ENCODE results near the gene KCNAB2. TPM values are rescaled to one million over a fixed set of nuclear protein-coding genes. Genes with fewer than 3 reads are reported as not detected.

The KCNAB2 gene
- total RNA-seq, 2 donors from 2014 or later = 214 to 334 TPM

DNA sequence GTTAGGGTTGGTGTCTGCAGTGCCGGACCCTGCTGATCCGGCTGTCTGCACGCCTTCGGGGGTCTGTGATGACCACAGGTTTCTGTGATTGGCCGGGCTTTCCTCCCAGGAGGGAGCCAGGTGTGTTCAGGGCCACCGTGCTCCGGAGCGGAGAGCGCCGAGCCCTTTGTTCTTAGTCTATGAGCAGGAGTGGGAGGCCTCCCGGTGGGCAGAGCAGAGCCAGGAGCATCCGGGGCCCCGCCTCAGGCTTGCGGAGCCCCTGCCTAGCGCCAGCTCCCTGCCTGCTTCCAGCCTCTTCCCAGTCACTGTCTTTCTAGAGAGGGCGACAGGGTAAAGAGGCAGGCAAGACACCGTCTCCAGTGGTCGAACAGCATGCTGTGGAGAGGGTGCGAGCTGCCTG lies 31.8 kb downstream of the KCNAB2 start:
- H3K27ac Mint-ChIP-seq = no peak overlapping the region
- ATAC-seq (peak in 1 of 2 donors; percentile 3), DNase-seq (ENCODE audit: low spot score in 2 of 2) (no peak)
- H3K36me3 Mint-ChIP-seq = peaks cover 4 to 7% of the 10 kb centered on the region in 2 donors
- no peaks in the 10 kb centered on the region for H3K9me3 Mint-ChIP-seq

DNA sequence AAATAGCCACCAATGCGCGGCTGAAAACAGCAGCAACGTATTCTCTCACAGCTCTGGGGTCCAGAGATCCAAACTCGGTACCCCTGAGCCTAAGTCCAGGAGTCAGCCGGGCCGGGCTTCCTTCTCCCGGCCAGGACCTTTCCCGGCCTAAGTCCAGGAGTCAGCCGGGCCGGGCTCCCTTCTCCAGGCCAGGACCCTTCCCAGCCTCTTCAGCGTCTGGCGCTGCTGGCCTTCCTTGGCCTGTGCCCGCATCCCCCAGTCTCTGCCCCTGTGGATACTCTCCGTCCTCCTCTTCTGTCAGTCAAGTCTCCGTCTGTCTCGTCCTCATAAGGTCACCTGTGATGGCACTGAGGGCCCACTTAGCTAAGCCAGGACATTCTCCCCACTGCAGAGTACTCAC lies 32.2 kb downstream of the KCNAB2 start:
- H3K27ac Mint-ChIP-seq = no peak overlapping the region
- no peaks in the 10 kb centered on the region for H3K9me3 Mint-ChIP-seq
- peaks cover 4 to 7% of the 10 kb centered on the region in 2 donors for H3K36me3 Mint-ChIP-seq
- DNase-seq (ENCODE audit: low spot score in 2 of 2) = no peak
- no peak for ATAC-seq

- Mint-ChIP-seq H3K36me3 (peaks cover 4 to 7% of the 10 kb centered on the region in 2 donors), H3K27ac (no peak overlapping the region), H3K9me3 (no peaks in the 10 kb centered on the region)
- DNase-seq (ENCODE audit: low spot score in 2 of 2) (no peak), ATAC-seq (no peak)
Measured at GRCh38 chr1:6080469-6080868, 34.8 kb downstream of the KCNAB2 start.

- DNase-seq (ENCODE audit: low spot score in 2 of 2) (no peak), ATAC-seq (no peak)
- H3K36me3 Mint-ChIP-seq = peaks cover 0 to 7% of the 10 kb centered on the region in 2 donors
- H3K27ac Mint-ChIP-seq = no peak overlapping the region
- H3K9me3 Mint-ChIP-seq = no peaks in the 10 kb centered on the region
Measured at GRCh38 chr1:6081901-6082300, 36.2 kb downstream of the KCNAB2 start.

GRCh38 chr1:6082430-6082971 lies 36.8 kb downstream of the KCNAB2 start:
- no peak overlapping the region for H3K27ac Mint-ChIP-seq
- no peak for DNase-seq (ENCODE audit: low spot score in 2 of 2)
- H3K36me3 Mint-ChIP-seq = peaks cover 0 to 7% of the 10 kb centered on the region in 2 donors
- no peaks in the 10 kb centered on the region for H3K9me3 Mint-ChIP-seq
- ATAC-seq = no peak

GRCh38 chr1:6083385-6083784 lies 37.7 kb downstream of the KCNAB2 start:
- ATAC-seq (no peak), DNase-seq (ENCODE audit: low spot score in 2 of 2) (no peak)
- Mint-ChIP-seq H3K36me3 (peaks cover 0 to 7% of the 10 kb centered on the region in 2 donors), H3K9me3 (no peaks in the 10 kb centered on the region), H3K27ac (no peak overlapping the region)

GRCh38 chr1:6083801-6084446 lies 38.2 kb downstream of the KCNAB2 start:
- ATAC-seq (no peak), DNase-seq (ENCODE audit: low spot score in 2 of 2) (no peak)
- H3K36me3 Mint-ChIP-seq = peaks cover 0 to 7% of the 10 kb centered on the region in 2 donors
- no peak overlapping the region for H3K27ac Mint-ChIP-seq
- H3K9me3 Mint-ChIP-seq = no peaks in the 10 kb centered on the region

- H3K27ac Mint-ChIP-seq = no peak overlapping the region
- DNase-seq (ENCODE audit: low spot score in 2 of 2) (no peak), ATAC-seq (no peak)
- peaks cover 0 to 7% of the 10 kb centered on the region in 2 donors for H3K36me3 Mint-ChIP-seq
- no peaks in the 10 kb centered on the region for H3K9me3 Mint-ChIP-seq
Measured at GRCh38 chr1:6084781-6085495, 39.2 kb downstream of the KCNAB2 start.

DNA sequence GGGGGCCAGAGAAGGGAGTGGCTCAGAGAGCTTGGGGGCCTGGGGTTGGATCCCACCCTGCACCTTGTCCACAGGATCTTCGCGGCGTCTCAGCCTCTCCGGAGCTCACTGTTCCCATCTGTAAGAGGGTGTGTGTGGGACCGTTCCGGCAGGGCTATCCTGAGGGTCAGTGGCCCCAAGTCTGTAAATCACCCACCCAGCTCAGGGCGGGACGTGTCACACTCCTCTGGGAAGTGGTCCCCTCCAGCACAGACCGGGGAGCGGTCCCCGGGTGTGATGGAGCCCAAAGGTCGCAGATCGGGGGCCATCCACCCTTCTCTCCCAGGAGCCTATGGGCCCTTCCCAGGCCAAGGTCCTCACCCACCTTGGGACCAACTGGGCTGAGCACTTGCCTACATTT lies 40.0 kb downstream of the KCNAB2 start:
- Mint-ChIP-seq H3K9me3 (no peaks in the 10 kb centered on the region), H3K27ac (peak overlapping the region in 1 of 2 donors; percentile 79), H3K36me3 (peaks cover 0 to 7% of the 10 kb centered on the region in 2 donors)
- DNase-seq (ENCODE audit: low spot score in 2 of 2) (no peak), ATAC-seq (no peak)

DNA sequence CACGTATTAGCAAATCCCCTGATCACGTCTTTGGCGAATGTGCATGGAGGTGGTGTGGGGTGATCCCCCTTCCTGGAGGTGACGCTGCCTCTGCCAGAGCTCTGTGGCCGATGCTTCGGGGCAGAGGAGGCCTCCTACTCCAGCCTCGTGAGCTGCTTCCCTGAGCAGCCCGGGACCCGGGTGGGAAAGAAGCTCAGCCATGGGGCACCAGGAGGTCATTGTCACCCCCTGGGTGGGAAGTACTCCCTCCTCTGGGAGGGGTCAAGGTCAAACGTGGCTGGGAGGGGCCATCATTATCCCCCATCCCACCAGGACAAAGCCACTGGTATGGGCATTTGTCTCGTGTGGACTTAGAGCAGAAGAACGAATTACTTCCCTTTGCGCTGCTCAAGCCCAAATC lies 40.7 kb downstream of the KCNAB2 start:
- H3K36me3 Mint-ChIP-seq = peaks cover 0 to 7% of the 10 kb centered on the region in 2 donors
- no peaks in the 10 kb centered on the region for H3K9me3 Mint-ChIP-seq
- ATAC-seq (no peak), DNase-seq (ENCODE audit: low spot score in 2 of 2) (no peak)
- H3K27ac Mint-ChIP-seq = peak overlapping the region; percentile 60 to 79

DNA sequence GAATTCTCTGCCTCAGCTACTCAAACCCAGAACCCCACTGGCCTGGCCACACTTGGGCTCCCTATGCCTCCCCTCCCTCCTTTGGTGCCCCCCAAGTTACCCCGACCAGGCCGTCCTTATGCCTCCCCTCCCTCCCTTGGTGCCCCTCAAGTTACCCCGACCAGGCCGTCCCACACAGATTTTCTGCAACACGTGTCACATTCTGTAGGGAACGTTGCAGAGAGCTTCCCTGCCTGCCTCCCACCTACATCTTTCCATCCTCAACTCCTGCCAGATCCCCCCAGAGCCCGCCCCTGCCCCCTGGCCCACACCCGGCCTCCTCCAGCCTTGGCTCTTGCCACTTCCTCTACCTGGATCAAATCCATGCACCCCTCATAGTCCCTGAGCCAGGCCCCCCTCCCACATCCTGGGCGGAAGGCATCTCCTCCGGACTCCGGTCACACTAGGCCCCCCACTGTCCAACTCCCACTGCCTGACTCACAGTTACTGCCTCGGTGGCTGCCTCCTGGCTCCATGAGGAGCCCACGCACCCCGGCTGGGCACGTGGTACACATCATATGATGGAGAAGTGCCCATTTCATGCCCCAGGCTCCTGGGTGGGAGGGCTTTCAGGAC lies 41.2 kb downstream of the KCNAB2 start:
- Mint-ChIP-seq H3K9me3 (no peaks in the 10 kb centered on the region), H3K36me3 (peaks cover 0 to 3% of the 10 kb centered on the region in 2 donors), H3K27ac (peak overlapping the region; percentile 55 to 60)
- peak in 1 of 2 donors; percentile 20 for ATAC-seq
- DNase-seq (ENCODE audit: low spot score in 2 of 2) = no peak

- no peaks in the 10 kb centered on the region for H3K9me3 Mint-ChIP-seq
- ATAC-seq (no peak), DNase-seq (ENCODE audit: low spot score in 2 of 2) (no peak)
- H3K27ac Mint-ChIP-seq = peak overlapping the region; percentile 55 to 60
- no peaks in the 10 kb centered on the region for H3K36me3 Mint-ChIP-seq
Measured at GRCh38 chr1:6087377-6087772, 41.7 kb downstream of the KCNAB2 start.

- H3K27ac Mint-ChIP-seq = peak overlapping the region in 1 of 2 donors; percentile 65
- no peaks in the 10 kb centered on the region for H3K36me3 Mint-ChIP-seq
- ATAC-seq (no peak), DNase-seq (ENCODE audit: low spot score in 2 of 2) (no peak)
- H3K9me3 Mint-ChIP-seq = no peaks in the 10 kb centered on the region
Measured at GRCh38 chr1:6087958-6088357, 42.3 kb downstream of the KCNAB2 start.

DNA sequence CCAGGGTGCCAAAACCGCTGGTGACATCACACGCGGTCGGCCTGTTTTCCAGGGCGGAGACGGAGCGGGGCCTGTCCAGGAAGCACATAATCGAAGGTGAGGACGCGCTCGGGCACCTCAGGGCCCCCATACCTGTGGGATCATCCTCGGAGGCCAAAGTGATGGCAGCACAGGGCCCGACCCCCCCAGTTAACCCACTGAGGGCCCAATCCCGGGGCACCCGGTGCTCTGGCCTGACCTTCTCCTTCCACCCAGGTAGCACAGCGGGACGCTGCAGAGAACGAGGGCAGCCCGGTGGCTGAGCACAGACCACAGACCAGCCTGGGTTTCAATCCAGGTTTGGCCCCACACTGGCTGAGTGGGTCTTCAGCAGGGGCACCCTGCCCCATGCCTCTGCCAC lies 43.3 kb downstream of the KCNAB2 start:
- Mint-ChIP-seq H3K9me3 (no peaks in the 10 kb centered on the region), H3K27ac (no peak overlapping the region), H3K36me3 (no peaks in the 10 kb centered on the region)
- no peak for DNase-seq (ENCODE audit: low spot score in 2 of 2)
- ATAC-seq = peak in 1 of 2 donors; percentile 5

GRCh38 chr1:6090288-6090687 lies 44.6 kb downstream of the KCNAB2 start:
- ATAC-seq (no peak), DNase-seq (ENCODE audit: low spot score in 2 of 2) (no peak)
- H3K27ac Mint-ChIP-seq = no peak overlapping the region
- no peaks in the 10 kb centered on the region for H3K9me3 Mint-ChIP-seq
- H3K36me3 Mint-ChIP-seq = no peaks in the 10 kb centered on the region

GRCh38 chr1:6090996-6091822 lies 45.5 kb downstream of the KCNAB2 start:
- H3K27ac Mint-ChIP-seq = peak overlapping the region in 1 of 2 donors; percentile 44
- no peaks in the 10 kb centered on the region for H3K9me3 Mint-ChIP-seq
- no peaks in the 10 kb centered on the region for H3K36me3 Mint-ChIP-seq
- no peak for ATAC-seq
- no peak for DNase-seq (ENCODE audit: low spot score in 2 of 2)

DNA sequence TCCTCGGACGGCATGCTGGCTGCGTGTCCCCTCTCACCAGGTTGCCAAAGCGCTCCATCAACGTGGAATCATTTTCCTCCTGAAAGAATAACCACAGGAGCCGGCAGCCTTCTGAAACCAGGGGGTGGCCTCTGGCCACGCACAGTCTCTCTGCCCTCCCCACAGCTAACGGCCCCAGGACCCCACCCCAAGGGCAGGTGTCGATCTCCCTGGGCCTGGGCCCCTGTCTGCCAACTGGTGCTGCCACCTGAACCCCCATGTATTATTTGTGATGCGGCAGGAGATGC lies 46.1 kb downstream of the KCNAB2 start:
- no peak for ATAC-seq

More for the DNA sequence above, 46.1 kb downstream of the KCNAB2 start:
- H3K9me3 Mint-ChIP-seq = no peaks in the 10 kb centered on the region
- H3K27ac Mint-ChIP-seq = no peak overlapping the region
- no peaks in the 10 kb centered on the region for H3K36me3 Mint-ChIP-seq
- DNase-seq (ENCODE audit: low spot score in 2 of 2) = no peak

All from activated naive CD4-positive, alpha-beta T cell treated with anti-CD3 and anti-CD28 coated beads, Interleukin-2, amount 50 U/mL, for 72 hours (primary cell).